Measurements from ENCODE around the gene TPRX1.
"Not testable (repeated sequence)": the region's sequence is repeated elsewhere in the genome, so short reads cannot be mapped to it uniquely, and the experiment has no call there.

The TPRX1 gene

DNA sequence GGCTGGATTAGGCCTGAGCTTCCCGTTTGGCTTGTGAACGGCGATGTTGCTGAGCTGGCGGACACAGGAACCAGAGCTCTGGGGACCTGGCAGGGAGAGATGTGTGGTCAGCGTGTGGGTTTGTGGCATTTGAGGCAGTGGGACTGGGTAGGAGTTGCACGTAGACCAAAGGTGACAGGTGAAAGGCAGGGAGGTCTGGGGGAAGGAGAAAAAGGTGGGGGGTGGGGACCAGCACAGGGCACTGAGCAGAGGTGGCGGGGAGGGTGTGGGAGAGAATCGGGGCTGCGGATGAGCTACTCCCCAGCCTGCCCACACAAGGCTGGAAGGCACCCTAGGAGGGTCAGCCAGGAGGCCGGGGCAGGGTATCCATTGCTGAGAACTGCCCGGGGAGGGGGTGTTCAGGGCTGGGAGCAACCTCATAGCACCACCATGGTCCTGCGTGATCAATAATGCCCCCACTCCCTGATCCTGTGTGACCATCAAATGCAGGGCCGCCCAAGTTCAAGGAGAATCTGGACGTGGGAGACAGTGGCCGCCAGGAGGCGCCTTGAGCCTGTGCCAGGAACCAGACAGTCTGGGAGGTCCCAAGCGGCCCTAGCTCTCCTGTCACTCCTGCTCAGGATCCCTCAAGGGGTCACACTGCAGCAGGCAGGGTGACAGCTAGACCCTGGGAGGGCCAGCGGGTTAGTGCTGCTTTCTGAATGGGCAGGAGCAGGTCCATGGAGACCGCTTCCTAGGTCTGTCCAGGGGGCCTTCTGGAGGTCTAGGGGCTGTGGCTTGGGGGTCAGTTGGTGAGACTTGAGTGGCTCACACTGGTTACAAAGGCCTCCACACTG is 38.6 kb downstream of the TPRX1 start:
- FAIRE-seq (no peak), DNase-seq (ENCODE audit: insufficient read length, low spot score) (no peak)
- no peak for TF ChIP-seq POLR2A (IDR thresholded peaks at IDR 0.05; ENCODE audit: low read depth, low read length)

DNA sequence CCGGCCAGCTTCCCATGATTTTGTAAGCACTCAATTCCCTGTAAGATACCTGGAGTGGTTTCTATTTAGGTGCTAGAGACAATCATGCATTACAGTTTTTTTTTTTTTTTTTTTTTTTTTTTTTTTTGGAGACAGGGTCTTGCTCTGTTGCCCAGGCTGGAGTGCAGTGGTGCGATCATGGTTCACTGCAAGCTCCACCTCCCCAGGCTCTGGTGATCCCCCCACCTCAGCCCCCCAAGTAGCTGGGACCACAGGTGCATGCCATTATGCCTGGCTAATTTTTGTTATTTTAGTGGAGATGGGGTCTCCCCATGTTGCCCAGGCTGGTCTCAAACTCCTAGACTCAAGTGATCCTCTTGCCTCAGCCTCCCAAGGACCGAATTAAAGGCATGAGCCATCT is 39.6 kb downstream of the TPRX1 start:
- DNase-seq (ENCODE audit: insufficient read length, low spot score); FAIRE-seq: not testable (repeated sequence)

DNA sequence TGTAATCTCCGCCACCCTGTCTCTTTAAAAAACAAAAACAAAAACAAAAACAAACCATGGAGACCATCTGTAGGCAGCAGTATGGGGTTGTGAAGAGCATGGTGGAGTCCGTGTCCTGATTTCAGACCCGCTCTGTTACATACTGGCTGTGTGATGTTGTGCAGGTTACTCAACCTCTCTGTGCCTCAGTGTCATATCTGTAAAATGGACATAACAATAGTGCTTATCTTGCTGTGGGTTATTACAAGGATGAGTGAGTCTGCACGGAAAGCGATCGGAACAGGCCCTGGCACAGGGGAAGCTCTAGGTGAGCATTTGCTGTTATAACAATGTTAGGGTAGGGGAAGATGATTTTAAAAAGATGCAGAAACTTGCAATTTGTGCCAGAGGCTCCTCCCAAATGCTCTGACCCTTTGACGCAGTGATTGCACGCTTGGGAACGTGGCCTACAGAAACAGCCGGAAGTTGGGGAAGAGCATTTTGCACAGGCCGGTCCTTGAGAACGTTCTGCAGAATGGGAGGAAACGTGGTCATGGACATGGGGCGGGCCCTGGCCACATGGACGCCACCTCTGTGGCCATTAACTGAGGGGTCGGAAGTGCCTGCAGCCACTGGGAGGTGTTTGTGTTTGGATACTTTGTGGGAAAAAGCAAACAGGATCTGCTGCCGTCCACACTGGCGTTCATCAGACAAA is 41.6 kb downstream of the TPRX1 start:
- FAIRE-seq, result no peak
- TF ChIP-seq POLR2A (IDR thresholded peaks at IDR 0.05; ENCODE audit: low read depth, low read length), result no peak
- no peak for DNase-seq (ENCODE audit: insufficient read length, low spot score)

DNA sequence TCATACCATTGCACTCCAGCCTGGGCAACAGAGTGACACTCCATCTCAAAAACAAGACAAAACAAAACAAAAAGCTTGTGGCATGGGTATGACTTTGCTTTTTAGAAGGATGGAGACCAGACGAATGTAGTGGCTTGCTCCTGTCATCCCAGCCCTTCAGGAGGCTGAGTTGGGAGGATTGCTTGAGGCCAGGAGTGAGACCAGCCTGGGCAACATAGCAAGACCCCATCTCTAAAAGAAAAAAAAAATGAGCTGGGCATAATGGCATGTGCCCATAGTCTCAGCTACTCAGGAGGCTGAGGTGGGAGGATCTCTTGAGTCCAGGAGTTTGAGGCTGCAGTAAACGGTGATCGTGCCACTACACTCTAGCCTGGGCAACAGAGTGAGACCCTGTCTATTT is 42.2 kb downstream of the TPRX1 start:
- FAIRE-seq (no peak), DNase-seq (ENCODE audit: insufficient read length, low spot score) (no peak)
- TF ChIP-seq POLR2A (IDR thresholded peaks at IDR 0.05; ENCODE audit: low read depth, low read length), result no peak

DNA sequence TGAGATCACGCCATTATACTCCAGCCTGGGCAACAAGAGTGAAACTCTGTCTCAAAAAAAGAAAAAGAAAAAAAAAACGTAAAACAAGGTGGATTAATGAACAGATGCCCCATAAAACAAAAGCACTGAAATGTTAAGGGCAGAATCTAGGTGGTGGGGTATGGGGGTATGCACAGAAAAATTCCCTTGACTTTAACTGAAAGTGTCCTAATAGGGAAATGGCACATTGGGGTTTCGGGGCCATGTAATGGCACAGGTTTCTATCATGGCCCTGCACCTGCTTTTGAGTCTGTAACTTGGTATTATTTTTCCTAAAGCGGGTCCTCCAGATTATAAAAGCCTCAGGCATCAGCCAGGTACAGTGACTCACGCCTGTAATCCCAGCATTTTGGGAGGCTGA is 42.8 kb downstream of the TPRX1 start:
- FAIRE-seq, result no peak
- no peak for TF ChIP-seq POLR2A (IDR thresholded peaks at IDR 0.05; ENCODE audit: low read depth, low read length)
- no peak for DNase-seq (ENCODE audit: insufficient read length, low spot score)

DNA sequence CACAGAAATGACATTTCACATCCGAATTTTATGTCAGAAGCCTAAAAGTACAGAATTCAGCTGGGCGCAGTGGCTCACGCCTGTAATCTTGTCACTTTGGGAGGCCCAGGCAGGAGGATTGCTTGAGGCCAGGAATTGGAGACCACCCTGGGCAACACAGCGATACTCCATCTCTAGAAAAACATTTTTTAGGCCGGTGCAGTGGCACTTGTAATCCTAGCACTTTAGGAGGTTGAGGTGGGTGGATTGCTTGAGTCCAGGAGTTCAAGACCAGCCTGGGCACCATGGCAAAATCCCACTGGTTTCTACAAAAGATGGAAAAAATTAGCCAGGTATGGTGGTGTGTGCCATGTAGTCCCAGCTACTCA is 43.7 kb downstream of the TPRX1 start:
- TF ChIP-seq POLR2A (IDR thresholded peaks at IDR 0.05; ENCODE audit: low read depth, low read length), result no peak
- FAIRE-seq (no peak), DNase-seq (ENCODE audit: insufficient read length, low spot score) (no peak)

DNA sequence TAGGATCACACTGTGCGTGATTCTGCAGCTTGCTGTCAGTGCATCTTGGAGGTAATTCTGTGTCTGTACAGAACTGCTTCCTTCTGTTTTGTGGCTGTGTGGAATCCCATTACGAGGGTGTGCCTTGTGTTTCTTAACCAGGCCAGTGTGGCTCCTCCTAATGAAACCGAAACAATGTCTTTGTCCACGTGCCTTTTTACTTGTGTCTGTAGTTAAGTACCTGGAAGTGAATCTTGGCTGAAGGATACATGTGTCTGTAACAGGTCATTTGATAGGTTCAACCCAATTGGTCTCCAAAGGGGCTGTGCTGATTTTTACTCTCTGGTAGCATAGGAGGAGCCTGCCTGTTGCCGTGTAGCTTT is 45.9 kb downstream of the TPRX1 start:
- TF ChIP-seq POLR2A (IDR thresholded peaks at IDR 0.05; ENCODE audit: low read depth, low read length), result no peak
- no peak for DNase-seq (ENCODE audit: insufficient read length, low spot score)
- FAIRE-seq, result no peak

DNA sequence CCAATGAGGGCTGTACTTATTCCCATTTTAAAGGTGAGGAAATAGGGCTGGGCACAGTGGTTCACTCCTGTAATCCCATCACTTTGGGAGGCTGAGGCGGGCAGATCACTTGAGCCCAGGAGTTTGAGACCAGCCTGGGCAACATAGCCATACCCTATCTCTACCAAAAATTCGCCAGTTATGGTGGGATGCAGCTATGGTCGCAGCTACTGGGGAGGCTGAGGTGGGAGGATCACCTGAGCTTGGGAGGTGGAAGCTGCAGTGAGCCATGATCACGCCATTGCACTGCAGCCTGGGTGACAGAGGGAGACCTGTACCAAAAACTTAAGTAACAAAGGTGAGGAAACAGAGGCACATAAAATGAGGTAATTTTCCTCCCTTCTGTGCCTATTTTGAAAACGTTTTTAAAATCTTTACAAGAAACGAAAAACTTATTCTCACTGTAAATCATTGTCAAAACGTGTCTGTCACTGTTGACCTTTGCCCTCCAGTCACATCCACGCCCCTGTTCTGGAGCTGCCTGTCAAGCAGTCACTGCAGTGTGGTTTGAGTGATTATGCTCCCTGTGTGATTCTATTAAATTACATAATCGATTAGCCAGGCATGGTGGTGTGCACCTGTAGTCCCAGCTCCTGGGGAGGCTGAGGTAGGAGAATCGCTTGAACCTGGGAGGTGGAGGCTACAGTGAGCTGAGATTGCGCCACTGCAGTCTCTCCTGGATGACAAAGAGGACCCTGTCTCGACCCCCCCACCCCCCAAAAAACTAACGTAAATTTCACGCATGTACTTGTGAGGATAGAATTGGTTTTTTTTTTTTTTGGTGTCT is 46.5 kb downstream of the TPRX1 start:
- no peak for TF ChIP-seq POLR2A (IDR thresholded peaks at IDR 0.05; ENCODE audit: low read depth, low read length)

DNA sequence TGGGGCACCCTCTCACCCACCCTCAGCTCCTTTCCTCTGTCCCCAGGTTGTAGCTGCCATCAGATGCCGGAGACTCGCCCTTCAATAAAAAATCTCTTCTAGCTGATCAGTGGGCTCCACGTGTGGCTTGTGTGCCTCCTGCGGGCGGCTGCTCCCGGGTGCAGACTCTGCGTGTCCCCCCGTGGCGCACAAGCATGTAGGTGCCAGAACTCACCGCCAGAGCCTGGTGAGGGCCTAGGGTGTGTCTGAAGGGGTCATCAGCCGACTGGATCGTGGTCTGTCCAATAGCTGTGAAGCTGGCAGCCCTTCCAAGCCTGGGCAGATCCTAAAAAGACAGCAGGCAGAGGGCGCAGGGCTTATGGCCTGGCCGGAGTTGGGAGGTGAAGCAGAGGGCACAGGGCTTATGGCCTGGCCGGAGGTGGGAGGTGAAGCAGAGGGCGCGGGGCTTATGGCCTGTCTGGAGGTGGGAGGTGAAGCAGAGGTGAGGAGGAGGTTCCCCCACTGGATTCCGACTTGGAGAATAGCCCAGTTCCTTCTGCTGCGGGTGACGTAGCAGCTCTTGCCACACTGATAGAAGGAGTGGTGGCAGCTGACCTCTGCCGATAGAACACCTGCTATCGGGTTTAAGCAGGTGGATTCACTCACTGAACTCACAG is 47.3 kb downstream of the TPRX1 start:
- no peak for FAIRE-seq
- TF ChIP-seq POLR2A (IDR thresholded peaks at IDR 0.05; ENCODE audit: low read depth, low read length), result no peak
- no peak for DNase-seq (ENCODE audit: insufficient read length, low spot score)

More for the DNA sequence above, 46.5 kb downstream of the TPRX1 start:
- DNase-seq (ENCODE audit: insufficient read length, low spot score) (no peak), FAIRE-seq (no peak)

DNA sequence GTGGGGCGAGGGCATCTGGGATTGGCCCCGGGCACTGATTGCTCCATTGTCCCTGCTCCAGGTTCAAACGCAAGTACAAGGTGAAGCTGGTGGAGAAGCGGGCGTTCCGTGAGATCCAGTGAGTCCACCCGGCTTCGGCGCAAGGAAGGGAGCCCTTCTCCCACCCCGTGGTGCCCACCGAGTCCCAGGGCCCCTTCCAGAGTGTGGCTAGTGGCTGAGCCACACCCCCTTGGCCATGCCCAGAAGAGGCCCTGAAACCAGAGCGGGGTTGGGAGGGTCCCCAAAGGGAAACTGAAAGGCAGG is 47.8 kb downstream of the TPRX1 start:
- TF ChIP-seq POLR2A (IDR thresholded peaks at IDR 0.05; ENCODE audit: low read depth, low read length), result no peak
- FAIRE-seq (no peak), DNase-seq (ENCODE audit: insufficient read length, low spot score) (no peak)

DNA sequence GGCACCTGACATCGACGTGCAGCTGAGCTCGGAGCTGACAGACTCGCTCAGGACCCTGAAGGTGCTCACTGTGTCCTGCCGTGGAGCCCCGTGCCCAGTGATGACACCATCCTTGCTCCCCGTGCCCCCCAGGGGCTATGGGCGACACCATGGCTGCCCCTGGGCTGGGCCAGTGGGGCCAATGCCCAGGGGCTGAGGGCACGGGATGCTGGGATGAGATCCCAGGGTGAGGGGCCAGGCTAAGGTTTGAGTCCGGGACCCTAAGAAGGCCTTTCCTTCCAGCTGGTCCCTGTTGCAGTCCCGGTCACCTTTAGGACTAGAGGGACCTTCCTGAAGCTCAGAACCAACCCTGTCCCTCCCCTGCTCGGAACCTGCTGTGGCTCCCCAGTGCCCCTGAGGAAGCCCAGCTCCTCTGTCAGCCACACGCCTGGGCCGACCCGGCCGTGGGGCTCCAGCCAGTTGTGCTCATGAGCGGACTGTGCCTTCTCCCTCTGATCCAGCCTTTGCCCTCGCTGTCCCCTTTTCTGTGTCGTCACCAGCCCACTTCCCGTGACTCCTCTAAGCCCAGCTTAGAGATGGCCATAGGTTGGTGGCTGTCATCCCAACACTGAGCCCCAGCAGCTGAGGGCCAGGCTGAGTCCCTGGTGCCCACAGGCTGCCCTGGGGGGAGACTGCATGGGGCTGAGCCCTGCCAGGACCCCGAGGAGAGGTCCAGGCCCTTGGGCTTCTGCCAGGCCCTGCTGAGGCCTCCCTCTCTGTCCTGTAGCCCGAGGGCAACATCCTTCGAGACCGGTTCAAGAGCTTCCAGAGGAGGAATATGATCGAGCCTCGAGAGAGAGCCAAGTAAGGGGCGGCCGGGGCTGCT is 48.4 kb downstream of the TPRX1 start:
- no peak for TF ChIP-seq POLR2A (IDR thresholded peaks at IDR 0.05; ENCODE audit: low read depth, low read length)
- FAIRE-seq (no peak), DNase-seq (ENCODE audit: insufficient read length, low spot score) (no peak)

DNA sequence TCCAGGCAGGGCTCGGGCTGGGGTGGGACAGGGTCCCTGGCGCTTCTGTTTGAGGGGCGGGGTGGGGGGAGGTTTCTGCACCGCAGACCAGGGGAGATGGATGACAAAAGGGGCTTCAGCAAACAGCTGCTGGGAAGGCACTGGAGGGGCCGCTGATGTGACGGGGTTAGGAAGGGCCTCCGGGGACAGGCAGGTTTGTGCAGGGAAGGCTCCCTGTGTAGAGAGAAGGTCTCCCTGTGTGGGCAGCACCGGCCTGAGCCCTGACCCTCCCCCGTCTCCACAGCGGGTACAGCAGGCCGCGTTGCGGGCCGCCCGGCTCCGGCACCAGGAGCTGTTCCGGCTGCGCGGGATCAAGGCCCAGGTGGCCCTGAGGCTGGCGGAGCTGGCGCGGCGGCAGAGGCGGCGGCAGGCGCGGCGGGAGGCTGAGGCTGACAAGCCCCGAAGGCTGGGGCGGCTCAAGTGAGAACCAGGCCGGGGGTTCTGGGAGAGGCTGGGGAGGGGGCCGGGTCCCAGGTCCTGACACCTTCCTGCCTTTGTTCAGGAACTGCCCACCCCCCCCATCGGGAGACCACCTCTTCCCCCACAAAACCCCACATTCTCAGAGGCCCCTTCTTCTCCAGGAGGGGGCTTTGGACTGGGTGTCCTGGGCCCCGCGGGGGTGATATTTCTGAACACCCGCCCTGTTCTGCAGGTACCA is 49.1 kb downstream of the TPRX1 start:
- DNase-seq (ENCODE audit: insufficient read length, low spot score) (no peak), FAIRE-seq (no peak)
- TF ChIP-seq POLR2A (IDR thresholded peaks at IDR 0.05; ENCODE audit: low read depth, low read length), result no peak

Data from H54 (cell line).